Measurements from ENCODE around the gene CLK1.
"Not testable (repeated sequence)": the region's sequence is repeated elsewhere in the genome, so short reads cannot be mapped to it uniquely, and the experiment has no call there.

CLK1 gene

GRCh38 chr2:200864176-200865034, at the start of gene CLK1:
Gene CLK1 (minus strand): TSS chr2:200864658. CDS start chr2:200861862, 2,796 bp downstream.
- DNase-seq, result peak; percentile 97

GRCh38 chr2:200913654-200914053, 49.2 kb upstream of the CLK1 start:
- no peak for DNase-seq

GRCh38 chr2:200909958-200910357, 45.5 kb upstream of the CLK1 start:
- no peak for DNase-seq

DNA sequence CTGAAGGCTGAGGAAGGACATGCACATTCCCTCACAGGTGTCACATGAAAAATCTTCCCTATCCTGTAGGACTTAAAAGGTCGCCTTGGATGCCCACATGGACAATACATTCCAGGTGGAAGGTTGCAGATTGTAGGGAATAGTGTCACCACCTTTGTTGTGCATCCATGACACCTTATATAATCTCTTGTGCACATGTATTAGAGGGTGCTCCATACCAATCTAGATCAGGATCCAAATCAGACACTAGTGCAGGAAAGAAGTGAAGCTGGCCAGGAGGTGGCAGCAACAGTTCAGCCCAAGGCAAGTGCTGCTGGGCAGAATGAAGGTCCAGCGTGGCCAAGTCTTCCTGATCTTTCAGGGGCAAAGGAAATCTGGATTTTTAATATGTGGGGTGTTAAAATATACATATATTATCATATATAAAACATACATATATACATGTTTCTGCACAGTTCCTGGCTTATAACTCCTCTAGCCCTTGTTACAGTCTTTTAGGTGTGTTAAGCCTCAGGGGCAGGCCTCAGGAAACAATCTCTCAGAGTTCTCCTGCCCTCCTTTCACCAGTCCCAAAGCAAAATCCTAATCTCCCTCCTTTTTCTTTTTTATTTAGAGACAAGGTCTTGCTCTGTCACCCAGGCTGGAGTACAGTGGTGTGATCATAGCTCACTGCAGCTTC, 41.3 kb upstream of the CLK1 start:
- DNase-seq, result peak; percentile 40

GRCh38 chr2:200901459-200902072, 37.1 kb upstream of the CLK1 start:
- peak; percentile 68 for DNase-seq

- no peak for DNase-seq
Observed at GRCh38 chr2:200899482-200899881, 35.0 kb upstream of the CLK1 start.

DNA sequence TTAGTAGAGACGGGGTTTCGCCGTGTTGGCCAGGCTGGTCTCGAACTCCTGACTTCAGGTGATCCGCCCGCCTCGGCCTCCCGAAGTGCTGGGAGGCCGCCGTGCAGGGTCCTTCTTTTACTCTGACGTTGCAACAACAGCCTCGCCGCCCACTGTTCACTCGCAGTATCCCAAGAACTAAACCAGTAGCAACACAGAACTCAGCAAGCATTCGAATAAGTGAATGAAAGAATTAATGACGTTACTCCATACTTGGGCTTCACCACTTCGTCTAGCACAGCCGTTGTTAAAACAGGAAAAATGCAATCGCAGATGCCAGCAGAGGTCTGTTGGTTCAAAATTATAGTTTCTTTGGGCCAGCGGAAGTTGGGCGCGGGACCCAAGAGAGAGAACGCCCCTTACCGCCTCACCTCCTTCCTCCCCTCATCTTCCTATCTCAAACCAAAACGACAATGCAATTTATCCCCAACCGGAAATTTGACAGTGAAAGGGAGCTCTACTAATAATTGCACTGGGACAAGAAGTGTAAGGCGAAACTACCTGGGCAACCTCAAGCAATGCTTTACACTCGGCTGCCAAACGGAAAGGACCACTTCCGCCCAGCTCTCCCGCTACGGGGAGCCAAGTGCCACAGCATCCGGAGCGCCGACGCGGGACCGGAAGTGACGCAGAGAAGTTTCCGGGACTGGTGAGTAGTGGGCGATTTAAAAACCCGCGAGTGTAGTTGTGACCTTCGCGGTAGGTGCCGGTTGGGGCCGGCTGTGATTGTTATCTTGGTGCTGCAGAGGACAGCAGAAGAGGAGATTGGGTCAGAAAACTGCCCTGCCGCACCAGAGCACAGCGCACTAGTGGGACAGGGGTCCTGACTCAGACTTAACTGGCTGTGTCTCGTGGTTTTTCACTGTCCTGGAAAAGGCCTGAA, 24.5 kb upstream of the CLK1 start, which contains the start of the genes NIF3L1 and PPIL3:
Gene NIF3L1, plus strand, starts transcription at position 668 of the 922 bp plus-strand sequence. CDS start 2,573 bp downstream, outside the sequence.
Gene PPIL3, minus strand, starts transcription at position 374 of the 922 bp plus-strand sequence. CDS start 1,462 bp downstream, outside the sequence.
- peak; percentile 98 for DNase-seq

DNA sequence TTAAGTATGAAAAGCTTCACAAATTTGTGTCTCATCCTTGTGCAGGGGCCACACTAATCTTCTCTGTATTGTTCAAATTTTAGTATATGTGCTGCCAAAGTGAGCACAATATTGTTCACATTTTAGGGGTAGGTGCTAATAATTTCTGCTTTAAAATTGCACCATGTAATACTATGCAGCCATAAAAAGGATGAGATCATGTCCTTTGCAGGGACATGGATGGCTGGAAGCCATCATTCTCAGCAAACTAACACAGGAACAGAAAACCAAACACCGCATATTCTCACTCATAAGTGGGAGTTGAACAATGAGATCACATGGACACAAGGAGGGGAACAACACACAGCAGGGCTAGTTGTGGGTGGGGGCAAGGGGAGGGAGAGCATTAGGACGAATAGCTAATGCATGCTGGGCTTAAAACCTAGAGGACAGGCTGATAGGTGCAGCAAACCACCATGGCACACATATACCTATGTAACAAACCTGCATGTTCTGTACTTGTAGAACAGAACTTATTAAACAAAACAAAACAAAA, 17.3 kb upstream of the CLK1 start:
- not testable (repeated sequence) for DNase-seq

DNA sequence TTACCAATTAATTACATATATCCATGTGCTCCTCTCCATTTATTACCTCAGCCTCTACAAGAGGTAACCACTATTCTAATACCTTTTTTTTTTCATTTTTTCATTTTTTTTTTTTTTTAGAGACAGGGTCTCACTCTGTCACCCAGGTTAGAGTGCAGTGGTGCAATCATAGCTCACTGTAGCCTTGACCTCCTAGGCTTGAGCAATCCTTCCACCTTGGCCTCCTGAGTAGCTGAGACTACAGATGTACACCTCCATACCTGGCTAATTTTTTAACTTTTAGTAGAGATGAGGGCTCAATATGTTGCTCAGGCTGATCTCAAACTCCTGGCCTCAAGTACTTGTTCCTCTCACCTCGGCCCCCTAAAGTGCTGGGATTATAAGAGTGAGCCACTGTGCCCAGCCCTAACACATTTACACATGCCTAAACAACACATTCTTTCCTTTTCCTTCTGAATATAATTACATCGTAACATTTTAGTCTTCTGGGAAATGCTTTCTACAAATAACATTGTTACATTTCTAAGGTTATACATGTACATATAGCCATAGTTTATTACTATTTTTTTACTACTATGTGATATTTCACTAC, 13.9 kb upstream of the CLK1 start:
- DNase-seq, result no peak

DNA sequence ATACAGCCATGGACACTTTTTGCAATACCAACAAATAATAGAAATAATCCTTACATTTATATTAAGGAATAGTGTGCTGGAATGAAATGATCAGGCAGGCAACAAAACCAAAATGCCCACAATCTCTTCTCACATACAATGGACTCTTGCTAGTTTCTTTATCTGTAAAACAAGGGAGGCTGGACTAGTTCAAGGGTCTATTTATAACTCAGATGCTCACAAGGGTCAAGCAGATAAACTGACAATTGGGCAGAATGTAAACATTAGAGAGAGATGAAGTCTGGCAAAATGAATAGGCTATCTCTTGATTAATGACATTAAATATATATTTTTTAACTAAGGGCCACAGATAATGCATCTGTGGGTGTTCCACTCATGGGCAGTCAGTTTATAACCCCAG, 13.0 kb upstream of the CLK1 start:
- no peak for DNase-seq

DNA sequence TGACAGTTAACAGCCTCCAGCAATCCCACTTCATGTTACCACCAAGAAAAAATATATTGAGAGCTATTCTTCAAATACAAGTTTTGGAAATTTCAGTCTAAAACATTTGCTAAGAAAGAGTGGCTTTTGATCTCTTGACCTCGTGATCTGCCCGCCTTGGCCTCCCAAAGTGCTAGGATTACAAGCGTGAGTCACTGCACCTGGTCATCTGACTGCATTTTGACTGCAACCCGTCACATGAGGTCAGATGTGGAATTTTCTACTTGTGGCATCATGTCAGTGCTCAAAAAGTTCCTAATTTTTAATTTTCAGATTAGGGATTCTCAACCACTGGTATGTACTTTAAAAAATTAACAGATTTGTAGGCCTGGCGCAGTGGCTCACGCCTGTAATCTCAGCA, 9.1 kb upstream of the CLK1 start:
- no peak for DNase-seq

GRCh38 chr2:200871151-200871550, 6.7 kb upstream of the CLK1 start:
- DNase-seq, result no peak

DNA sequence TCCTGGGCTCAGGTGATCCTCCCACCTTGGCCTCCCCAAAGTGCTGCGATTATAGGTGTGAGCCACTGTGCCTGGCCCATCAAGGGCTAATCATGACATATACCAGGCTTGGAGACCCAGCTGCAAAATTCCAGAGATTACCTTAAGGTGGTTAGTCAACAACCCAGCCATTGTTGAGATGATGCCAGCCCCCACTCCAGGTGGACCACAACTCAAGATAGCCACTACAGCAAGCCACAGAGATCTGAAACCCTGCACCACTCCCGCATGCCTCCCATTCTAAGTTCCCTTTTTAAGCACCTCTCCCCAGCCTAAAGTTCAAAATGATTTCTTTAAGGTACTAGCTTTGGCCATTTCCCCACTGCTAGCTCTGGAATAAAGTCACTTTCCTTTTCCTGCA, 4.6 kb upstream of the CLK1 start:
- no peak for DNase-seq

GRCh38 chr2:200863782-200864175, 679 bp downstream of the CLK1 start:
- DNase-seq, result no peak

- DNase-seq, result peak; percentile 38
Observed at GRCh38 chr2:200862532-200863000, 1.9 kb downstream of the CLK1 start.

- DNase-seq, result no peak
Observed at GRCh38 chr2:200861617-200862155, 2.8 kb downstream of the CLK1 start.

GRCh38 chr2:200860092-200860795, 4.2 kb downstream of the CLK1 start:
- DNase-seq, result no peak

DNA sequence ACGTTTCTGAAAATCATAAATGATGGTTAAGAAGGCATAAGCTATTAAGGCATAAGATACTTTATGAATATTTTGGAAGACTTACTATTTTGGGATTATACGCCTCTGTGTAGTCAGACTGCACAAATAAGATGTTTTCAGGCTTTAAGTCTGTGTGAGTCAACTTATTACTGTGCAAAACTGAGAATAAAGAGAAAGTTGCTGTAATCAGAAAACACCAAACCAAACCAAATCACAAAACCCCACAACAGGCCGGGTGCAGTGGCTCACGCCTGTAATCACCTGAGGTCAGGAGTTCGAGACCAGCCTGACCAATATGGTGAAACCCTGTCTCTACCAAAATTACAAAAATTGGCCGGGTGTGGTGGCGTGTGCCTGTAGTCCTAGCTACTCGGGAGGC, 7.7 kb downstream of the CLK1 start:
- no peak for DNase-seq

- DNase-seq, result no peak
Observed at GRCh38 chr2:200852605-200853004, 11.9 kb downstream of the CLK1 start.

Data from left hindlimb (tissue), 1 donor.